HG03135 (cell line): ENCODE results near the gene MEI4.

Source experiments
- ATAC-seq: cut with Tn5 transposase; IDR thresholded peaks from one replicate; pipeline ENCODE4 v1.9.1; 2021; ENCODE audit warnings: mild to moderate bottlenecking, moderate library complexity; ENCODE audit not compliant: unreplicated experiment

Gene MEI4

GRCh38 chr6:77930382-77930781, 277.5 kb downstream of the MEI4 start:
- ATAC-seq = no peak

GRCh38 chr6:77930952-77931351, 278.1 kb downstream of the MEI4 start:
- ATAC-seq = no peak

DNA sequence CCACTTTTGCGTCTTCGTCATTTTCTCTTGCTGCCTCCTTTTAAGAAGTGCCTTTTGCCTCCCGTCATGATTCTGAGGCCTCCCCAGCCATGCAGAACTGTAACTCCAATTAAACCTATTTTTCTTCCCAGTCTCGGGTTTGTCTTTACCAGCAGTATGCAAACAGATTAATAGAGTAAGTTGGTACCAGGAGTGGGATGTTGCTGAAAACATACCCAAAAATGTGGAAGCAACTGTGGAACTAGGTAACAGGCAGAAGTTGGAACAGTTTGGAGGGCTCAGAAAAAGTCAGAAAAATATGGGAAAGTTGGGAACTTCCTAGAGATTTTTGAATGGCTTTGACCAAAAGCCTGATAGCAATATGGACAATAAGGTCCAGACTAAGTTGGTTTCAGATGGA, 309.2 kb downstream of the MEI4 start:
- no peak for ATAC-seq

GRCh38 chr6:77965449-77965848, 312.6 kb downstream of the MEI4 start:
- ATAC-seq = no peak

DNA sequence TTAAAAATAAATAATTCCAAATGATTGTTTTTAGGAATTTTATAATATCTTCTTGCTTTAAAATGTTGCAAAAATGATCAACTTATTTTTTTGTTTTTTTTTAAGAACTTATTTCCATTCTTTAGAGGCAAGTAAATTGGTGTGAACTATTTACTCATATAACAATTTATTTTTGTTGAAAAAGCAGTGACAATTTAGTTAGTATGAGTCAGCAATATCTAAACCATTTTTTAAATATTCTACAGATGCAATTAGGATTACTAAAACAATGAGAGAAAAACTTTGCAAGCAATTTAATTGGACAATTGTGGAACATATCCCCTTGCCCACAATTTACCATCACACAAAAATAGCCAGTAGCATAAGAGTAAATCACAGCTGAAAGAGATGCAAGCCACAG, 319.5 kb downstream of the MEI4 start:
- no peak for ATAC-seq
